Loucy (cell line): ENCODE results near the gene VILL.

Experiments used
- H2AFZ ChIP-seq: fragments of 200-600 bp; sonication (generic); 2 replicates; pipeline ENCODE4 v1.6.0; 2016; ENCODE audit warnings: antibody characterized with exemption, mild to moderate bottlenecking, low read length, moderate library complexity
- H3F3A ChIP-seq: fragments of 200-600 bp; 2 replicates; pipeline ENCODE4 v1.6.0; 2016; ENCODE audit warnings: antibody characterized with exemption, low read depth, mild to moderate bottlenecking
- H3K27me3 ChIP-seq: fragments of 200-600 bp; sonication (generic); 2 replicates; pipeline ENCODE4 v1.6.1; 2014; ENCODE audit warnings: low read length, mild to moderate bottlenecking; ENCODE audit not compliant: insufficient read depth, poor library complexity, severe bottlenecking
- H3K36me3 ChIP-seq: fragments of 200-600 bp; sonication (generic); 2 replicates; pipeline ENCODE4 v1.6.1; 2016; ENCODE audit warnings: low read length; ENCODE audit not compliant: insufficient read depth
- H3K4me1 ChIP-seq: fragments of 200-600 bp; sonication (generic); 2 replicates; pipeline ENCODE4 v1.5.1; 2014; ENCODE audit warnings: low read length, mild to moderate bottlenecking; ENCODE audit not compliant: insufficient read depth, poor library complexity, severe bottlenecking
- H3K4me2 ChIP-seq: fragments of 200-600 bp; sonication (generic); 2 replicates; pipeline ENCODE4 v1.6.0; 2014; ENCODE audit warnings: antibody characterized with exemption, low read length, low read depth, mild to moderate bottlenecking; ENCODE audit not compliant: poor library complexity, severe bottlenecking
- H3K4me3 ChIP-seq: fragments of 200-600 bp; sonication (generic); 2 replicates; pipeline ENCODE4 v1.5.1; 2014; ENCODE audit warnings: low read length, mild to moderate bottlenecking, mixed read lengths; ENCODE audit not compliant: poor library complexity, severe bottlenecking
- H3K79me2 ChIP-seq: fragments of 200-600 bp; sonication (generic); 2 replicates; pipeline ENCODE4 v1.6.1; 2014; ENCODE audit warnings: low read length; ENCODE audit not compliant: insufficient read depth
- H3K9ac ChIP-seq: fragments of 200-600 bp; sonication (generic); 2 replicates; pipeline ENCODE4 v1.6.0; 2014; ENCODE audit warnings: mild to moderate bottlenecking, low read depth, low read length, moderate library complexity; ENCODE audit not compliant: poor library complexity, severe bottlenecking
- H3K9me2 ChIP-seq: fragments of 200-600 bp; sonication (generic); replicated peaks from 2 replicates; pipeline ENCODE4 v1.6.1; 2016; ENCODE audit warnings: low read depth, low read length, mixed read lengths
- H3K9me3 ChIP-seq: fragments of 200-600 bp; sonication (generic); 2 replicates; pipeline ENCODE4 v1.6.1; 2014; ENCODE audit warnings: mild to moderate bottlenecking, antibody characterized with exemption, low read length, low read depth; ENCODE audit not compliant: insufficient read depth
- H4K20me1 ChIP-seq: fragments of 200-600 bp; sonication (generic); 2 replicates; pipeline ENCODE4 v1.6.0; 2014; ENCODE audit warnings: antibody characterized with exemption, low read length, mild to moderate bottlenecking; ENCODE audit not compliant: insufficient read depth, poor library complexity, severe bottlenecking
- CTCF ChIP-seq: fragments of 200-600 bp; sonication (generic); conservative IDR thresholded peaks from 2 replicates; pipeline ENCODE4 v1.5.1; 2014; ENCODE audit warnings: mild to moderate bottlenecking, antibody characterized with exemption, low read length
- EZH2phosphoT487 ChIP-seq: fragments of 200-600 bp; IDR thresholded peaks from 2 replicates; pipeline ENCODE4 v1.6.1; 2018; ENCODE audit warnings: antibody characterized with exemption, mild to moderate bottlenecking, moderate library complexity, borderline replicate concordance

Gene VILL

GRCh38 chr3:37988931-37989525, 1.6 kb upstream of the VILL start:
- H3K36me3 ChIP-seq = no peaks in the 10 kb centered on the region
- no peaks in the 10 kb centered on the region for H3K79me2 ChIP-seq
- no peaks in the 10 kb centered on the region for H4K20me1 ChIP-seq
- H2AFZ ChIP-seq = no peak overlapping the region
- no peaks in the 10 kb centered on the region for H3F3A ChIP-seq
- no peak for TF ChIP-seq EZH2phosphoT487
- no peak for TF ChIP-seq CTCF
- H3K4me3 ChIP-seq = no peak overlapping the region
- no peaks in the 10 kb centered on the region for H3K9me2 ChIP-seq
- no peaks in the 10 kb centered on the region for H3K27me3 ChIP-seq
- no peak overlapping the region for H3K4me2 ChIP-seq
- no peaks in the 10 kb centered on the region for H3K9me3 ChIP-seq
- peaks cover 7% of the 10 kb centered on the region for H3K4me1 ChIP-seq
- H3K9ac ChIP-seq = no peak overlapping the region

- H3K4me2 ChIP-seq = no peak overlapping the region
- H2AFZ ChIP-seq = no peak overlapping the region
- no peaks in the 10 kb centered on the region for H3K27me3 ChIP-seq
- TF ChIP-seq CTCF (no peak), EZH2phosphoT487 (no peak)
- no peaks in the 10 kb centered on the region for H3K9me2 ChIP-seq
- no peaks in the 10 kb centered on the region for H3F3A ChIP-seq
- no peak overlapping the region for H3K9ac ChIP-seq
- peaks cover 12% of the 10 kb centered on the region for H3K4me1 ChIP-seq
- H3K4me3 ChIP-seq = no peak overlapping the region
- no peaks in the 10 kb centered on the region for H4K20me1 ChIP-seq
- H3K9me3 ChIP-seq = no peaks in the 10 kb centered on the region
- no peaks in the 10 kb centered on the region for H3K36me3 ChIP-seq
- peaks cover 7% of the 10 kb centered on the region for H3K79me2 ChIP-seq
Measured at GRCh38 chr3:37989821-37990480, 635 bp upstream of the VILL start.

DNA sequence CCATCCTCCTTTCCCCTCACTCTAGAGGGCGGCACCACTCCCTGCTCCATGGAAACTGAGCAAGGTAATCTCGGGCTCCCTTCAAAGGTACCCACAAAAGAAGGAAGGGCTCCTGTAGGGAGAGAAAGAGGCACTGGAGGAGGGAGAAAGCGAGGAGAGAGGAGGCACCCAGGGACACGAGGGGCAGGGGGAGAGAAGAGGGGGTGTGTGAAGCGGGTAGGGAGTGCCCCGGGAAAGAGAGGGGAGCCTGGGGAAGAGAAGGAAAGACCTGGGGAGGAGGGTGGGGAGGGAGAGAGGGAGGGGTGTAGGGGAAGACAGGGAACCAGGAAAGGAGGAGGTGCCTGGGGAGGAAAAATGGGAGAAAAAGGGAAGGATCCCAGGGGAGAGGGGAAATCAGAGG, 523 bp downstream of the VILL start:
- Histone ChIP-seq H3K36me3 (no peaks in the 10 kb centered on the region), H3K4me2 (no peak overlapping the region), H3K27me3 (no peaks in the 10 kb centered on the region), H3K9me2 (no peaks in the 10 kb centered on the region), H3K4me3 (no peak overlapping the region), H2AFZ (no peak overlapping the region), H3K4me1 (peaks cover 21% of the 10 kb centered on the region), H3K9me3 (no peaks in the 10 kb centered on the region), H3K9ac (no peak overlapping the region), H4K20me1 (no peaks in the 10 kb centered on the region), H3K79me2 (peaks cover 17% of the 10 kb centered on the region), H3F3A (no peaks in the 10 kb centered on the region)
- TF ChIP-seq CTCF = no peak
- no peak for TF ChIP-seq EZH2phosphoT487
